MM.1S (cell line): ENCODE data around the gene TNFRSF8.
A peak's percentile ranks its signal among the peaks of the same experiment; 100 is the strongest.

ENCODE experiments used
- DNase-seq: peaks from one replicate; pipeline ENCODE4 v3.0.0-alpha.2; 2015
- H2AFZ ChIP-seq: fragments of 300-600 bp; sonication (generic); 2 replicates; pipeline ENCODE4 v1.6.0; 2016; ENCODE audit warnings: antibody characterized with exemption, low read length
- H3F3A ChIP-seq: fragments of 300-600 bp; sonication (generic); 2 replicates; pipeline ENCODE4 v1.6.1; 2016; ENCODE audit warnings: mild to moderate bottlenecking, antibody characterized with exemption, low read length, moderate library complexity, mixed read lengths; ENCODE audit not compliant: insufficient read depth
- H3K27ac ChIP-seq: fragments of 300-600 bp; sonication (generic); 2 replicates; pipeline ENCODE4 v1.5.1; 2016; ENCODE audit warnings: mild to moderate bottlenecking, low read length
- H3K27me3 ChIP-seq: fragments of 300-600 bp; sonication (generic); replicated peaks from 2 replicates; pipeline ENCODE4 v1.6.0; 2016; ENCODE audit warnings: low read length; ENCODE audit not compliant: insufficient read depth
- H3K36me3 ChIP-seq: fragments of 300-600 bp; sonication (generic); replicated peaks from 2 replicates; pipeline ENCODE4 v1.6.1; 2016; ENCODE audit warnings: mild to moderate bottlenecking, low read length, mixed read lengths; ENCODE audit not compliant: insufficient read depth
- H3K4me1 ChIP-seq: fragments of 300-600 bp; sonication (generic); 2 replicates; pipeline ENCODE4 v1.6.1; 2016; ENCODE audit warnings: low read length, mixed read lengths
- H3K4me2 ChIP-seq: fragments of 300-600 bp; sonication (generic); 2 replicates; pipeline ENCODE4 v1.6.0; 2016; ENCODE audit warnings: low read depth, low read length
- H3K4me3 ChIP-seq: fragments of 300-600 bp; sonication (generic); 2 replicates; pipeline ENCODE4 v1.5.1; 2016; ENCODE audit warnings: low read length, mixed read lengths
- H3K79me2 ChIP-seq: fragments of 300-600 bp; sonication (generic); 2 replicates; pipeline ENCODE4 v1.6.1; 2016; ENCODE audit warnings: mixed run types, low read length, mixed read lengths
- H3K9ac ChIP-seq: fragments of 300-600 bp; sonication (generic); 2 replicates; pipeline ENCODE4 v1.6.1; 2016; ENCODE audit warnings: low read length, mixed read lengths
- H3K9me2 ChIP-seq: fragments of 300-600 bp; sonication (generic); replicated peaks from 2 replicates; pipeline ENCODE4 v1.6.1; 2016; ENCODE audit warnings: mild to moderate bottlenecking, low read length, mixed read lengths; ENCODE audit not compliant: insufficient read depth
- H3K9me3 ChIP-seq: fragments of 300-600 bp; sonication (generic); replicated peaks from 2 replicates; pipeline ENCODE4 v1.6.1; 2016; ENCODE audit warnings: mild to moderate bottlenecking, low read length, mixed read lengths; ENCODE audit not compliant: insufficient read depth
- H4K20me1 ChIP-seq: fragments of 300-600 bp; sonication (generic); 2 replicates; pipeline ENCODE4 v1.6.1; 2016; ENCODE audit warnings: mild to moderate bottlenecking, low read length, moderate library complexity, mixed read lengths; ENCODE audit not compliant: insufficient read depth
- CTCF ChIP-seq: fragments of 300-600 bp; sonication (generic); IDR thresholded peaks from 2 replicates; pipeline ENCODE4 v1.5.1; 2016; ENCODE audit warnings: antibody characterized with exemption, low read length, mixed read lengths
- EZH2 ChIP-seq: fragments of 300-600 bp; sonication (generic); optimal IDR thresholded peaks from 2 replicates; pipeline ENCODE3; 2017; ENCODE audit warnings: low read depth, mild to moderate bottlenecking, antibody characterized with exemption, low read length, mixed read lengths
- EZH2phosphoT487 ChIP-seq: fragments of 300-600 bp; sonication (generic); IDR thresholded peaks from 2 replicates; pipeline ENCODE4 v1.6.1; 2018; ENCODE audit warnings: antibody characterized with exemption, low read length

TNFRSF8 gene

GRCh38 chr1:12015499-12015898 lies 47.6 kb upstream of the TNFRSF8 start:
- Histone ChIP-seq H3K9me2 (no peaks in the 10 kb centered on the region), H3K27me3 (no peaks in the 10 kb centered on the region), H3K4me1 (no peaks in the 10 kb centered on the region), H3F3A (no peaks in the 10 kb centered on the region), H2AFZ (no peak overlapping the region), H3K27ac (no peak overlapping the region), H3K9ac (no peak overlapping the region), H3K4me3 (no peak overlapping the region), H3K9me3 (no peaks in the 10 kb centered on the region), H3K79me2 (peaks cover 11% of the 10 kb centered on the region), H3K36me3 (no peaks in the 10 kb centered on the region), H4K20me1 (no peaks in the 10 kb centered on the region), H3K4me2 (no peak overlapping the region)
- DNase-seq = no peak
- TF ChIP-seq CTCF = no peak
- TF ChIP-seq EZH2phosphoT487 = no peak
- TF ChIP-seq EZH2 = no peak

- H3K4me2 ChIP-seq = no peak overlapping the region
- no peaks in the 10 kb centered on the region for H3K9me2 ChIP-seq
- H3K79me2 ChIP-seq = peaks cover 11% of the 10 kb centered on the region
- H3K9me3 ChIP-seq = no peaks in the 10 kb centered on the region
- no peak overlapping the region for H3K4me3 ChIP-seq
- H4K20me1 ChIP-seq = no peaks in the 10 kb centered on the region
- no peaks in the 10 kb centered on the region for H3K36me3 ChIP-seq
- no peak overlapping the region for H3K9ac ChIP-seq
- TF ChIP-seq EZH2phosphoT487 (no peak), EZH2 (no peak), CTCF (no peak)
- H2AFZ ChIP-seq = no peak overlapping the region
- no peaks in the 10 kb centered on the region for H3K4me1 ChIP-seq
- H3F3A ChIP-seq = no peaks in the 10 kb centered on the region
- no peak for DNase-seq
- H3K27ac ChIP-seq = no peak overlapping the region
- H3K27me3 ChIP-seq = no peaks in the 10 kb centered on the region
These were observed 46.9 kb upstream of the TNFRSF8 start for GRCh38 chr1:12016182-12016581.

- peaks cover 19% of the 10 kb centered on the region for H3K79me2 ChIP-seq
- H3K27me3 ChIP-seq = no peaks in the 10 kb centered on the region
- H3K9me3 ChIP-seq = no peaks in the 10 kb centered on the region
- H4K20me1 ChIP-seq = no peaks in the 10 kb centered on the region
- no peak overlapping the region for H3K27ac ChIP-seq
- H2AFZ ChIP-seq = peak overlapping the region; percentile 97
- H3K4me1 ChIP-seq = no peaks in the 10 kb centered on the region
- DNase-seq = no peak
- H3K4me3 ChIP-seq = peak overlapping the region; percentile 99
- H3K9me2 ChIP-seq = no peaks in the 10 kb centered on the region
- H3K9ac ChIP-seq = peak overlapping the region; percentile 82
- H3K36me3 ChIP-seq = no peaks in the 10 kb centered on the region
- no peaks in the 10 kb centered on the region for H3F3A ChIP-seq
- H3K4me2 ChIP-seq = peak overlapping the region; percentile 97
- TF ChIP-seq EZH2phosphoT487 = no peak
- no peak for TF ChIP-seq CTCF
- TF ChIP-seq EZH2 = no peak
These were observed 43.1 kb upstream of the TNFRSF8 start for GRCh38 chr1:12019858-12020509.
